Esophagus squamous epithelium (tissue), 4 donors: ENCODE measurements around the gene ELF5.

Experiments
- CTCF ChIP-seq, 6 experiments: fragments of 450-650 bp in 4 of 6; fragments of 200-600 bp in 2 of 6; sonication (generic) in 2 of 6; IDR thresholded peaks; one replicate each; pipeline ENCODE4 v1.5.1; 2016 to 2019; ENCODE audit warnings: antibody characterized with exemption in 6 of 6, mild to moderate bottlenecking in 4 of 6, moderate library complexity in 4 of 6
- POLR2A ChIP-seq, 4 donors: fragments of 450-650 bp; IDR thresholded peaks; one replicate each; pipeline ENCODE4 v1.6.1; 2017; ENCODE audit warnings: antibody characterized with exemption in 4 of 4, mild to moderate bottlenecking in 4 of 4, moderate library complexity in 3 of 4

- TF ChIP-seq CTCF (IDR thresholded peaks at IDR 0.05) (no peak), POLR2A (IDR thresholded peaks at IDR 0.05) (no peak)
These were observed 6.0 kb downstream of the ELF5 start for GRCh38 chr11:34507610-34508009.
